ENCODE measurements around the gene MACROH2A1.

DNA sequence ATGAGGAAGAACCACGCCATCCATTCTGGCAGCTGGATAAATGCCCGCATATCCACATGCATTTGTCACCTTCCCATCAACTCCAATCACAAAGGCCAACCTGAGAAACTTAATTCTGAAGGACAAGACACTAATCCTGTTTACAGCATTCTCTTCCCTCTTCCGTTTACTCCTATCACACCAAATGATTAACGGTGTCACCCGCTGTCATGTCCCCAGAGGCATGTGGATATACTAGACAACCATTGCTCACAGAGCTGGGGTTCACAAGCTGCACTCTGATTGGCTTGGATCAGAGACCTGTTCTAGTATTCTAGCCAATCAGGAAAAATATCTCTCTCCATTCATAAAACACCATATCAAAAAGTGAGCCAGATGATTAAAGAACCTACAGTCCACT, 3.6 kb downstream of the MACROH2A1 start:
- no peak for TF ChIP-seq EP300 (IDR thresholded peaks at IDR 0.05)
- no peak for TF ChIP-seq POLR2A (IDR thresholded peaks at IDR 0.05)
- TF ChIP-seq, protein P1, sequence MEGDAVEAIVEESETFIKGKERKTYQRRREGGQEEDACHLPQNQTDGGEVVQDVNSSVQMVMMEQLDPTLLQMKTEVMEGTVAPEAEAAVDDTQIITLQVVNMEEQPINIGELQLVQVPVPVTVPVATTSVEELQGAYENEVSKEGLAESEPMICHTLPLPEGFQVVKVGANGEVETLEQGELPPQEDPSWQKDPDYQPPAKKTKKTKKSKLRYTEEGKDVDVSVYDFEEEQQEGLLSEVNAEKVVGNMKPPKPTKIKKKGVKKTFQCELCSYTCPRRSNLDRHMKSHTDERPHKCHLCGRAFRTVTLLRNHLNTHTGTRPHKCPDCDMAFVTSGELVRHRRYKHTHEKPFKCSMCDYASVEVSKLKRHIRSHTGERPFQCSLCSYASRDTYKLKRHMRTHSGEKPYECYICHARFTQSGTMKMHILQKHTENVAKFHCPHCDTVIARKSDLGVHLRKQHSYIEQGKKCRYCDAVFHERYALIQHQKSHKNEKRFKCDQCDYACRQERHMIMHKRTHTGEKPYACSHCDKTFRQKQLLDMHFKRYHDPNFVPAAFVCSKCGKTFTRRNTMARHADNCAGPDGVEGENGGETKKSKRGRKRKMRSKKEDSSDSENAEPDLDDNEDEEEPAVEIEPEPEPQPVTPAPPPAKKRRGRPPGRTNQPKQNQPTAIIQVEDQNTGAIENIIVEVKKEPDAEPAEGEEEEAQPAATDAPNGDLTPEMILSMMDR (IDR thresholded peaks at IDR 0.05), result no peak
- no peak for TF ChIP-seq POLR2AphosphoS5 (IDR thresholded peaks at IDR 0.05)
